ENCODE data around the gene ARHGAP28. TPM values are rescaled to one million over a fixed set of nuclear protein-coding genes. Genes with fewer than 3 reads are reported as not detected.
A peak's percentile ranks its signal among the peaks of the same experiment; 100 is the strongest.

ARHGAP28 gene
- polyA plus RNA-seq, 2 donors: 0.57 to 0.69 TPM

- WGBS, 2 donors: 75 to 82% methylated on average over 6 of the region's 6 CpGs
- Histone ChIP-seq H3K27ac (ENCODE audit: low read depth in 2 of 2, low read length in 1 of 2) (no peak overlapping the region), H3K27me3 (ENCODE audit: control insufficient read depth in 1 of 2, insufficient read depth in 2 of 2, low read length in 2 of 2) (no peaks in the 10 kb centered on the region), H3K9me3 (ENCODE audit: control insufficient read depth in 2 of 2, insufficient read depth in 1 of 2, low read depth in 1 of 2, low read length in 1 of 2) (no peaks in the 10 kb centered on the region), H3K4me3 (ENCODE audit: low read depth in 1 of 2, low read length in 2 of 2) (no peak overlapping the region), H3K4me1 (ENCODE audit: control insufficient read depth in 2 of 2, insufficient read depth in 2 of 2, low read length in 1 of 2) (no peaks in the 10 kb centered on the region), H3K36me3 (ENCODE audit: control insufficient read depth in 2 of 2, insufficient read depth in 2 of 2, low read length in 1 of 2) (no peaks in the 10 kb centered on the region)
Observed at GRCh38 chr18:6873040-6873751, 143.7 kb downstream of the ARHGAP28 start.

GRCh38 chr18:6874315-6874714, 144.8 kb downstream of the ARHGAP28 start:
- Histone ChIP-seq H3K36me3 (ENCODE audit: control insufficient read depth in 2 of 2, insufficient read depth in 2 of 2, low read length in 1 of 2) (no peaks in the 10 kb centered on the region), H3K9me3 (ENCODE audit: control insufficient read depth in 2 of 2, insufficient read depth in 1 of 2, low read depth in 1 of 2, low read length in 1 of 2) (no peaks in the 10 kb centered on the region), H3K4me1 (ENCODE audit: control insufficient read depth in 2 of 2, insufficient read depth in 2 of 2, low read length in 1 of 2) (no peaks in the 10 kb centered on the region), H3K4me3 (ENCODE audit: low read depth in 1 of 2, low read length in 2 of 2) (no peak overlapping the region), H3K27me3 (ENCODE audit: control insufficient read depth in 1 of 2, insufficient read depth in 2 of 2, low read length in 2 of 2) (no peaks in the 10 kb centered on the region), H3K27ac (ENCODE audit: low read depth in 2 of 2, low read length in 1 of 2) (no peak overlapping the region)
- 82 to 90% methylated on average over 1 of the region's 1 CpG for WGBS, 2 donors

- no peaks in the 10 kb centered on the region for H3K9me3 ChIP-seq (ENCODE audit: control insufficient read depth in 2 of 2, insufficient read depth in 1 of 2, low read depth in 1 of 2, low read length in 1 of 2)
- H3K27me3 ChIP-seq (ENCODE audit: control insufficient read depth in 1 of 2, insufficient read depth in 2 of 2, low read length in 2 of 2): no peaks in the 10 kb centered on the region
- H3K36me3 ChIP-seq (ENCODE audit: control insufficient read depth in 2 of 2, insufficient read depth in 2 of 2, low read length in 1 of 2): no peaks in the 10 kb centered on the region
- no peak overlapping the region for H3K27ac ChIP-seq (ENCODE audit: low read depth in 2 of 2, low read length in 1 of 2)
- 88 to 91% methylated on average over 6 of the region's 6 CpGs for WGBS, 2 donors
- H3K4me3 ChIP-seq (ENCODE audit: low read depth in 1 of 2, low read length in 2 of 2): no peak overlapping the region
- no peaks in the 10 kb centered on the region for H3K4me1 ChIP-seq (ENCODE audit: control insufficient read depth in 2 of 2, insufficient read depth in 2 of 2, low read length in 1 of 2)
Observed at GRCh38 chr18:6875749-6876148, 146.2 kb downstream of the ARHGAP28 start.

GRCh38 chr18:6876641-6877041, 147.1 kb downstream of the ARHGAP28 start:
- H3K27ac ChIP-seq (ENCODE audit: low read depth in 2 of 2, low read length in 1 of 2): no peak overlapping the region
- peaks cover 0 to 2% of the 10 kb centered on the region in 2 donors for H3K4me1 ChIP-seq (ENCODE audit: control insufficient read depth in 2 of 2, insufficient read depth in 2 of 2, low read length in 1 of 2)
- H3K9me3 ChIP-seq (ENCODE audit: control insufficient read depth in 2 of 2, insufficient read depth in 1 of 2, low read depth in 1 of 2, low read length in 1 of 2): no peaks in the 10 kb centered on the region
- H3K4me3 ChIP-seq (ENCODE audit: low read depth in 1 of 2, low read length in 2 of 2): no peak overlapping the region
- no peaks in the 10 kb centered on the region for H3K36me3 ChIP-seq (ENCODE audit: control insufficient read depth in 2 of 2, insufficient read depth in 2 of 2, low read length in 1 of 2)
- 55 to 65% methylated on average over 2 of the region's 2 CpGs for whole genome bisulfite sequencing, 2 donors
- no peaks in the 10 kb centered on the region for H3K27me3 ChIP-seq (ENCODE audit: control insufficient read depth in 1 of 2, insufficient read depth in 2 of 2, low read length in 2 of 2)

- H3K9me3 ChIP-seq (ENCODE audit: control insufficient read depth in 2 of 2, insufficient read depth in 1 of 2, low read depth in 1 of 2, low read length in 1 of 2): no peaks in the 10 kb centered on the region
- H3K27ac ChIP-seq (ENCODE audit: low read depth in 2 of 2, low read length in 1 of 2): no peak overlapping the region
- H3K4me3 ChIP-seq (ENCODE audit: low read depth in 1 of 2, low read length in 2 of 2): no peak overlapping the region
- H3K27me3 ChIP-seq (ENCODE audit: control insufficient read depth in 1 of 2, insufficient read depth in 2 of 2, low read length in 2 of 2): no peaks in the 10 kb centered on the region
- peaks cover 0 to 2% of the 10 kb centered on the region in 2 donors for H3K4me1 ChIP-seq (ENCODE audit: control insufficient read depth in 2 of 2, insufficient read depth in 2 of 2, low read length in 1 of 2)
- WGBS, 2 donors: 87 to 89% methylated on average over 14 of the region's 14 CpGs
- no peaks in the 10 kb centered on the region for H3K36me3 ChIP-seq (ENCODE audit: control insufficient read depth in 2 of 2, insufficient read depth in 2 of 2, low read length in 1 of 2)
Observed at GRCh38 chr18:6877288-6877687, 147.8 kb downstream of the ARHGAP28 start.

- Histone ChIP-seq H3K36me3 (ENCODE audit: control insufficient read depth in 2 of 2, insufficient read depth in 2 of 2, low read length in 1 of 2) (no peaks in the 10 kb centered on the region), H3K27ac (ENCODE audit: low read depth in 2 of 2, low read length in 1 of 2) (no peak overlapping the region), H3K27me3 (ENCODE audit: control insufficient read depth in 1 of 2, insufficient read depth in 2 of 2, low read length in 2 of 2) (no peaks in the 10 kb centered on the region), H3K4me1 (ENCODE audit: control insufficient read depth in 2 of 2, insufficient read depth in 2 of 2, low read length in 1 of 2) (peaks cover 0 to 2% of the 10 kb centered on the region in 2 donors), H3K9me3 (ENCODE audit: control insufficient read depth in 2 of 2, insufficient read depth in 1 of 2, low read depth in 1 of 2, low read length in 1 of 2) (no peaks in the 10 kb centered on the region), H3K4me3 (ENCODE audit: low read depth in 1 of 2, low read length in 2 of 2) (no peak overlapping the region)
- WGBS, 2 donors: 73 to 75% methylated on average over 11 of the region's 11 CpGs
Observed at GRCh38 chr18:6878556-6879297, 149.2 kb downstream of the ARHGAP28 start.

GRCh38 chr18:6879508-6880195, 150.1 kb downstream of the ARHGAP28 start:
- Histone ChIP-seq H3K27ac (ENCODE audit: low read depth in 2 of 2, low read length in 1 of 2) (no peak overlapping the region), H3K4me3 (ENCODE audit: low read depth in 1 of 2, low read length in 2 of 2) (no peak overlapping the region), H3K27me3 (ENCODE audit: control insufficient read depth in 1 of 2, insufficient read depth in 2 of 2, low read length in 2 of 2) (no peaks in the 10 kb centered on the region), H3K9me3 (ENCODE audit: control insufficient read depth in 2 of 2, insufficient read depth in 1 of 2, low read depth in 1 of 2, low read length in 1 of 2) (no peaks in the 10 kb centered on the region), H3K36me3 (ENCODE audit: control insufficient read depth in 2 of 2, insufficient read depth in 2 of 2, low read length in 1 of 2) (no peaks in the 10 kb centered on the region), H3K4me1 (ENCODE audit: control insufficient read depth in 2 of 2, insufficient read depth in 2 of 2, low read length in 1 of 2) (peaks cover 0 to 2% of the 10 kb centered on the region in 2 donors)
- 86% methylated on average over 14 of the region's 14 CpGs for WGBS, 2 donors

GRCh38 chr18:6881034-6881820, 151.7 kb downstream of the ARHGAP28 start:
- Histone ChIP-seq H3K27me3 (ENCODE audit: control insufficient read depth in 1 of 2, insufficient read depth in 2 of 2, low read length in 2 of 2) (no peaks in the 10 kb centered on the region), H3K4me1 (ENCODE audit: control insufficient read depth in 2 of 2, insufficient read depth in 2 of 2, low read length in 1 of 2) (peaks cover 0 to 2% of the 10 kb centered on the region in 2 donors), H3K27ac (ENCODE audit: low read depth in 2 of 2, low read length in 1 of 2) (peak overlapping the region in 1 of 2 donors; percentile 51)

GRCh38 chr18:6882401-6882800, 152.9 kb downstream of the ARHGAP28 start:
- no peaks in the 10 kb centered on the region for H3K36me3 ChIP-seq (ENCODE audit: control insufficient read depth in 2 of 2, insufficient read depth in 2 of 2, low read length in 1 of 2)
- H3K27ac ChIP-seq (ENCODE audit: low read depth in 2 of 2, low read length in 1 of 2): no peak overlapping the region
- no peak overlapping the region for H3K4me3 ChIP-seq (ENCODE audit: low read depth in 1 of 2, low read length in 2 of 2)
- 86 to 87% methylated on average over 2 of the region's 2 CpGs for WGBS, 2 donors
- peaks cover 0 to 2% of the 10 kb centered on the region in 2 donors for H3K4me1 ChIP-seq (ENCODE audit: control insufficient read depth in 2 of 2, insufficient read depth in 2 of 2, low read length in 1 of 2)
- H3K9me3 ChIP-seq (ENCODE audit: control insufficient read depth in 2 of 2, insufficient read depth in 1 of 2, low read depth in 1 of 2, low read length in 1 of 2): no peaks in the 10 kb centered on the region
- no peaks in the 10 kb centered on the region for H3K27me3 ChIP-seq (ENCODE audit: control insufficient read depth in 1 of 2, insufficient read depth in 2 of 2, low read length in 2 of 2)

More at GRCh38 chr18:6881034-6881820, 151.7 kb downstream of the ARHGAP28 start:
- H3K4me3 ChIP-seq (ENCODE audit: low read depth in 1 of 2, low read length in 2 of 2): no peak overlapping the region
- no peaks in the 10 kb centered on the region for H3K36me3 ChIP-seq (ENCODE audit: control insufficient read depth in 2 of 2, insufficient read depth in 2 of 2, low read length in 1 of 2)
- H3K9me3 ChIP-seq (ENCODE audit: control insufficient read depth in 2 of 2, insufficient read depth in 1 of 2, low read depth in 1 of 2, low read length in 1 of 2): no peaks in the 10 kb centered on the region
- WGBS, 2 donors: 24 to 41% methylated on average over 6 of the region's 6 CpGs

Measured in esophagus (tissue), 2 donors.